NCI-H2171 treated with DMSO at 0.1 percent for 48 hours (cell line): ENCODE measurements around the gene KMT2A.
A peak's percentile ranks its signal among the peaks of the same experiment; 100 is the strongest.
"Not testable (repeated sequence)": the region's sequence is repeated elsewhere in the genome, so short reads cannot be mapped to it uniquely, and the experiment has no call there.

Experiments used
- DNase-seq: peaks from one replicate; lab custom pipeline; 2025; lab: John Stamatoyannopoulos, UW

The KMT2A gene

DNA sequence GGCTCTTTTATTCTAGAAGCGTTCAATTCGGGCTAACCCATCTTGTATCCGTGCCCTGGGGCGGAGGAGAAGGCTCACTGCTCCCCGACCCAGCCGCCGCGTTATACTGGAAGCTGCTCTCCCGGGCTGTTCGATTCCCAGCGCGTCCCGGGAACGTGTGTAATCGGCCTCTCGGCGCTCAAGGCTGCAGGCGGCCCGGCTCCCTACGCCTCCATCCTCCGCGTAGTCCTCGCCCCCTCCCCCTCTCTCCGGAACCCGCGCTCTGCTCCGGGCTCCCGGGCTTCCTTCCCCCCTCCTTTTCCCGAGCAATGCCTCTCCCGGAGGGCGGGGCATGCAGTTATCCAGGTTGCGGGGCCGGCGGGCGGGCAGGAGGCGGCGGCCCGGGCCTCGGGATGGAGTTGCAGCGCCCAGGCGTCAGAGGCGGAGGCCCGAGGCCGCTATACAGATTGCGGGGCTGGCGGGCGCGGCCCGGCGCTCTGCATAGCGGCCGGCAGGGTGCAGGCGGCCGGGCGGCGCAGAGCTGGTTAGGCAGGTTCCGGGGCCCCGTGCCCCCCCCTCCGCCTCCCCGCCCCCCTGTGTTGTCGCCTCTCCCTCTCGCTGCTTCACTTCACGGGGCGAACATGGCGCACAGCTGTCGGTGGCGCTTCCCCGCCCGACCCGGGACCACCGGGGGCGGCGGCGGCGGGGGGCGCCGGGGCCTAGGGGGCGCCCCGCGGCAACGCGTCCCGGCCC is at the start of gene KMT2A:
Gene KMT2A (plus strand): TSS at position 600 of the 732 bp plus-strand sequence. CDS start 21 bp downstream, at position 621.
- DNase-seq = peak; percentile 89

DNA sequence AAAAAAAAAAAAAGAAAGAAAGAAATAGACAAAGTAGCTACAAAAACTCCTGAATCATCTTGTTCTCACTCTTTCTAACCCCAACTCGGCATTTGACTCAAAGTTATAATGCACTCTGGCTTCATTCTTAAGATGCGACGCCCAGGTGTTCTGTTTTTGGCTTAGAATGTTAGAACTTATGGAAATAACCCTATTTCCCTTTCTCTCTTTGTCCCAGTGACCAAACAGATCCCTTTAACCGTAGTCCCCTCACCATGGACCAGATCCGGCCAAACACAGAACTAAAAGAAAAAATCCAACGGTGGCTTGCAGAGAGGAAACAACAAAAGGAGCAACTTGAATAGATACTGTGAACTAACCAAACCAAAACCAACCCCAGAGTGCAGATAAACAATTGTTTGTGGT is 40.2 kb upstream of the KMT2A start:
- no peak for DNase-seq

DNA sequence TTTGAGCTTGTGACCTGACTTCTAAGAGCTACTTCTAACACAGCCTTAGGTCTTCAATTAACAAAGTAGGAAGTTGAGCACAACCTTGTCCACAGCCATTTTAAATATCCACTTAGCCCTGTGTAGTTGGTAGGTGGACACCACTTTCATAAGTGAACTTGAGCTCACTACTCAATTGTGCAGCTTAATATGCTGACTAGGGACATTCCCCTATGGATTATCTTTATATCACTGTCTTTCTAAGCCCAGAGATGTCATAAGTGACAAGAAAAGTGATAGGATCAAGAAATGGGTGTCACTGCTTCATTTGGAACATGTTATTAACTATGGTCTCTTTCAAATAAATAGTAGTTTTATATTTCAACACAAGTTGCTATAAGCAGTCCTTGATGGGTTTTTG is 38.8 kb upstream of the KMT2A start:
- no peak for DNase-seq

DNA sequence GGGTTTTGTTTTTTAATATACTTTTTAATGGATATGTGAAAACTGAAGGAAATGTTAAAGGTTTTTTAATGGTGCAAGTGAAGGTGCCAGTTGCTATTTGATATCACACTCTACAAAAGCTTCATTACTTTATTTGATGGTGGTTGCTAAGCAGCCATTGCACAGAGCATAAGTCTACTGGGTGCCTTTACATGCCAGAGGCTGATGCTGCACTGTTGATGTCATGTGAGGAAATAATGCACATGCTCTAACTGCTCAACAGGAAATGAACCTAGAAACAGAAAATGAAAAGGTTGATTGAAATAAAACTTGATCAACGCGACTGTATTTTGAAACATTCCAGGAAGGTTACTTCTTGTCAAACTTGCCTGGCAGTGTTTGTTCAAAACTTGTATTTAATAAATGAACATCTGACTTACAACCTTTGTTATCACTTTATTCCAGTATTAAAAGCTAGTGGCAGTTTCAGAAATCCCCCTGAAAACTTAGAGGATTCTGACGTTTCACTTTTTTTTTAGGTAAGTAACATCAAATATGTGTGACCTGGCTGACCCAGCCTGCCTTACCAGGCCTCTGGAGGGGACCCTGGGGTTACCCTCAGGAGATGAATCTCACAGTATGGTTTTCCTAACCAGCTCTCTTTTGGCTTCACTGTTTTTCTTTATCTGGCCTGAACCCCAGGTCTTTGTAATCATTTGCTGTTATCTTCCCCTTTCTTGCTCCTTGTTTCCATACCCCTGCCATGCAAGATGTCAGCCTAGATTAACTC is 37.3 kb upstream of the KMT2A start:
- DNase-seq = no peak

DNA sequence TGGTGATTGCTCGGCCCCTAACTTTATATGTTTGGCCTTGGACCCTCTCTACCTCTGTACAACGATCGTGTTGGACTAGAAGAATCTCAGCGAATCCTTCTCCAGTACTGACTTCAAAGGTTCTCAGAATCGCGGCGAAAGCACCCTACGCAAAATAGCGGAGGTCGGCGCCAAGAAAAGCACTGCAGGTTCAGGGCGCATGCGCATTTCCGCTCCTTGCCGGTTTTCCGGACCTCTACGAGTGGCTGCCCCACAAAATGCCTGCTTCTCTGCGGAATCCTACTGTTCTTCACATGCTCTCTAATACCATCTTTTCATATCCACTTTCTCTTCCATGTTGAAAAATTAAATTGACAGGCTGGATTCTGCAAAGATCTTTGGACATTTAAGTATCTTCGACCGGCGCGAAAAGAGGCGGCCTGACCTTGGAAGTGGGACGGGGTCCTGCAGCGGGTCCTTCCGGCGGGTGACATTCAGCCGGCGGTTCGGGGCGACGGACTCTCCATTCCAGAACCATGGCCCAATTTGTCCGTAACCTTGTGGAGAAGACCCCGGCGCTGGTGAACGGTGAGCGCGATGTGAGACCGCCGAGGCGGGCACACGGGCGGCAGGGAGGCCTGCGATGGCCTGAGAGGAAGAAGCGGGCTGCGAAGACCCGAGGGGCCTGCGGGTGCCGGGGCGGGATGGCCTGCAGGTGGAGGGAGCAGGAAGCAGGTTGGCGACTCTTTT is 35.0 kb upstream of the KMT2A start, which contains the start of gene ATP5MG:
Gene ATP5MG (plus strand): TSS at position 456 of the 729 bp plus-strand sequence. CDS start 60 bp downstream, at position 516.
- peak; percentile 86 for DNase-seq

DNA sequence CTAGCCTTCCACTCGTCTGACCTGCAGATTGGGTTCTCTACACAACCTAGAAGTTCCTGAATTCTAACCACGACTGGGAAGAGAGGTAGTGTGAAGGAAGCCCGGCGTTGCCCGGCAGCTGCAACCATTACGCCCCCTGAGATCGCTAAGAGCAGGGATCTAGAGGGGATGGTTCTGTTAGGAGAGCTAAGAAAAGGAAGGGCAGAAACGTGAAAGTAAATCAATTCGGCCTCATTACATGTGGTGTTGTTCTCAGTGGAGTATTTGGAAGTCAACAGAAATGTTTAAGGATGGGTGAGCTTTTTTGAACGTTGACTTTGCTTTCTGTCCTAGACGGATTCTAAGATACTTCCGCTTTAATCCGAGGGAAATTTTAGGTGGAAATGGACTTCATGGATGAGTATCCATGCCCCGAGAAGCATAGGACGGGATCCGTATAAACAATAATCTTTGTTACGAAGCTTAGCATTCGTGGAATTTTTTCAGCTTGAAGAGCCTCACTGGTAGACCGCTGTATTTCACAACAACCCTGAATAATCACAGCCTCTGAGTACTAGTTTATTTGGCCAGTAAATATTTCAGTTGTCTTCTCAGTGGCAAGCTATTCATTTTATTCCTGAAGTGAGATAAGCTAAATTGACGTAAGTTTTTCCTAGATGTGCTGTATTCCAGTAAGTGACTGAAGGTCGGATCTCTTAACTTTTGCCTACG is 34.3 kb upstream of the KMT2A start:
- DNase-seq = no peak

DNA sequence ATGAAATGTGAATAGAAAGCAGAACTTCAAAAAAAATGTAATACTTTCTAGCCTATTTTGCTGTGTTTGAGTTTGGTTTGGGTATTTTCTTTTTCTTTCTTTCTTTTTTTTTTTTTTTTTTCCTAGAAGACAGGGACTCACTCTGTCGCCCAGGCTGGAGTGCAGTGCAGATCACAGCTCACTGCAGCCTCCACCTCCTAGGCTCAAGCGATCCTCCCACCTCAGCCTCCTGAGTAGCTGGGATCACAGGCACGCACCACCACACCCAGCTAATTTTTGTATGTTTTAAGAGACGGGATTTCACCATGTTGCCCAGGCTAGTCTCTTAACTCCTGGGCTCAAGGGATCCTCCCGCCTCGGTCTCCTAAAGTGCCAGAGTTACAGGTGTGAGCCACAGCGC is 33.7 kb upstream of the KMT2A start:
- DNase-seq = not testable (repeated sequence)

DNA sequence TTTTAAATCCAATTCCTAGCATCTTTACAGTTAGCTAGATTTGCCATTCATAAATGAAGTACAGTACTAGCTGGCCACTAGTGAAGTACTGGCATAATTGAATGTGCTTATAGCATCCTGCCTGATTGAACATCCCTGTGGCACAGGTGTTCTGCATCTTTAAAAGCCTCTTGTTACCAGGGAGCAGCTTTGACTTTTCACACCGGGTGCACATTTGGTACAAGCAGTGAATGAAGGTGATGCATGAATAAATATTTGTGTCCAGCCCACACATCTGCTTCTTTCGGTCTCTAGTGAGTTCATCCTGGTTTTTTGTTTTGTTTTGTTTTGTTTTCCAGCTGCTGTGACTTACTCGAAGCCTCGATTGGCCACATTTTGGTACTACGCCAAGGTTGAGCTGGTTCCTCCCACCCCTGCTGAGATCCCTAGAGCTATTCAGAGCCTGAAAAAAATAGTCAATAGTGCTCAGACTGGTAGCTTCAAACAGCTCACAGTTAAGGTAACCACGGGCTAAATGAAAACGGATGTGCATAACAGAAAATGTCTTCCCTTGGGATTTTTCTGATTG is 29.6 kb upstream of the KMT2A start:
- DNase-seq = peak; percentile 99

DNA sequence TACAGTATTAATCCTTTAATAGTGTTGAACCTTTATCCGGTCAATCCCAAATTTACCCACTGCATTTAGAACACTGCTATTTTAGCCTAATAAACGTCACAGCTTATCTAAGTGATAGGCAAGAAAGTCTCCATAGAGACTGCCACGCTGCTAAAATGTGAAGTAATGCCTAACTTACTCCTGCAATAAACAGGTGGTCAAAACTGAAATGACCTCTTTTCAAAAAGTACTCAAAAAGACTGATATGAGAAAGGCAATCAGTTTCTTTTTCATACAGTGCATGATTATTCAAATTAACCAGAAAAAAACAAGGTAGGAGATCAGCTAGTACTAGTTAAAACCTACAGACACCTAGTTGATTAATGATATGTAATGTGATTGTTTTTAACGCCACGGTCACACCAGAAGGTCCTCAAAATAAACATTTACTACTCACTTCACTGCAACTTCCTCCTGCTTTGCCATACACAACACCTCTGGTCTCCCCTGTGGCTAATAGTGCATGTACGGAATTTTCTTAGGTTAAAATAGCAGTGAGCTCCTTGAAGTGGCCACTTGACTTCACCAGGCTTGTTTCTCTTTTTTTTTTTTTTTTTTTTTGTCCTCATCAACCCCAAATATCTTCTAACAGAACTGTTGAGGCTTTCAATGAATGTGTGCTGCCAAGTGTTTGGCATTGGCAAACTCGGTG is 26.1 kb upstream of the KMT2A start:
- no peak for DNase-seq

DNA sequence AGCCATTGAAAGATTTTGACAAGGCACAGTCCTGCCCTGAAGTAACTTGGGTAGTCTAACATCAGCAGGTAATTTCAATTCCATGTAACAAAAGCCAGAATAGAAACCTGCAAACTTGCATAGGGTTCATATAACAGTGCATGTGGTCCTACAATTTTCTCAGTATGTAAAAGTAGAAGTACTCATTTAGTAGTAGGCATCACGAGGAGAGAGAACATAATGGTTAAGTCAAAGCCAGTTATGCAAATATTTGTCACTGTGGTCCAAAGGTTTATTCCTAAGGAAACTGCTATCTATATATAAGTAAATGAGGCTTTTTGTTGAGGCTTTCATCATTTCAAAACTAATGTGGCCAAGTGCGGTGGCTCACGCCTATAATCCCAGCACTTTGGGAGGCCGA is 24.8 kb upstream of the KMT2A start:
- no peak for DNase-seq

DNA sequence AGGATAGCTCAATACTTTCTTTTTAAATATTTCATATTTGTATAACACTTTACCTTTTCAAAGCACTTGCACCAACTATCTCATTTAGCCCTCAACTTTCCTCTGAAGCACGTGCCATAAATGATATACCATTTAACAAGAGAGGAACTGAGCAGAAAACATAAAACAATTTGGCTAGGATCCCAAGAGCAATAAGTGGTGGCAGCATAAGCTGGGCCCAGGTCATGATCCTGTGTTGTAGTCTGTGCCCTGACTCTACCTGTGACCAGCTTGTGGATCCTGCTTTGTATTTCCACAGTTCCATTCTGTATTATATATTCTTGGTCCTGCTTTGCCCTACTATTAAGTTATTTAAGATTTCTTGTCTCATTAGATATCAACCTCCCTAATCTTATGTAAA is 23.4 kb upstream of the KMT2A start:
- no peak for DNase-seq

DNA sequence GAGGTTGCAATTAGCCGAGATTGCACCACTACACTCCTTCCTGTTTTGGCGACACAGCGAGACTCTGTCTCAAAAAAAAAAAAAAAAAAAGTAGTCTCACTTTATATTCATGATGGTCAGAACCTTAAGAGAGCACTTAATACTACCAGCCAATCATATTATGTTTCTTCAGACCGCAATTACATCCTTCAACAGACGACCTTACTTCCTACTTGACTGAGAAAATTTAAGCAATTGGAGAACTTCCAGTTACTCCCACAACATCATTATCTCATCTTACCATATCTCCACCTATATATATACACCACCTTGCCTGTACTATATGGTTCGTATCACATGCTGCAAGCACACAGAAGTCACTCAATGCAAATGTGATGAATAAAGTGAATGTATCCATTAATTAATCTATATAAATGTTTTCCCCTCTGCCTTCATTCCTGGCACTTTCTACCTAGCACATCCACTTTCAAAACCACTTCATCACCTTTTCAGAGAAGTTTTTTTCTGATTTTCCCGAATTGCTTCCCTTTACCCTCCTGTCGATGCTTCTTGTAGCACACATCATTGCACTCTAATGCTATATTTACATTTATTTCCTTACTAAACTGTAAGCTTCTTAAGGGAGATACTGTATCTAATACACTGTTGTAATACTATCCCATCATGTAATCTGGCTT is 21.1 kb upstream of the KMT2A start:
- no peak for DNase-seq

DNA sequence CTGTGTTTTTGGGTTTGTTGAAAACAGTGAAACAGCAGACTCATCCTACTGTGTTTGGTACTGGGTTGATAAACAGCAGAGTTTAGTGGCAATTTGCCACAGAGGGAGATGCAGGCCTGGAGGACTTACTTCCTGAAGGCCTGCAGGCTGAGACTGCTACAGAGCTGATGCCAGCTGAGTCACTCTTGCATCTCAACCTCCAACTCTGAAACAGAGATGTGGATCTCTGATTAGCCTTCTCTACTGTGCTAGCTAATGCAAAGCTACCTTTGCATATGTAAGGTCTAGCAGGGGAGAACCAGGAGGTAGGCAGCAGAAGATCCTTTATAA is 20.6 kb upstream of the KMT2A start:
- DNase-seq = no peak

DNA sequence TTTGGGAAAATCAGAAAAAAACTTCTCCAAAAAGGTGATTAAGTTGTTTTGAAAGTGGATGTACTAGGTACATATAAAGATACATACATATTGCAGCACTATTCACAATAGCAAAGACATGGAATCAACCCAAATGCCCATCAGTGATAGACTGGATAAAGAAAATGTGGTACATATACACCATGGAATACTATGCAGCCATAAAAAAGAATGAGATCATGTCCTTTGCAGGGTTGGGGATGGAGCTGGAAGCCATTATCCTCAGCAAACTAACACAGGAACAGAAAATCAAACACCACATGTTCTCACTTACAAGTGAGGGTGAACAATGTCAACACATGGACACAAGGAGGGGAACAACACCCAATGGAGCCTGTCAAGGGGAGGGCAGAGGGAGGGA is 19.4 kb upstream of the KMT2A start:
- DNase-seq = not testable (repeated sequence)

DNA sequence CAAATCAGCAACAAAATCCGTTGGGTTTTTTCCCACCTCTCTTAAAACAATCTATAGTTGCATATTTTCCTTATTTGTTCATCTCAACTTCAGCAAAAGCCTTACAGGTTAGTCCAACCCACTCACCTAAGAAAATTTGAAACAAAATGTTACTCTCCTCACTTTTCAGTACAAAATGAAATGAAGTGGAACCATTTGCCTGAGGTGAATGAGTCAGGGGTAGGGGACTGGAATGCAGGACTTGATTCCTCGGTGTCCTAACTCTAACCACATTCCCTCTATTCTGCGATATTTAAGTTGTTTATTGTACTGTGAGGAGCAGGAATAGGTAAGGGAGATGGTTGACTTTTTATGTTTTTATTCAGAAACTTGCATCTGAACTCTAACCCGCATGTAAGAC is 18.5 kb upstream of the KMT2A start:
- no peak for DNase-seq

DNA sequence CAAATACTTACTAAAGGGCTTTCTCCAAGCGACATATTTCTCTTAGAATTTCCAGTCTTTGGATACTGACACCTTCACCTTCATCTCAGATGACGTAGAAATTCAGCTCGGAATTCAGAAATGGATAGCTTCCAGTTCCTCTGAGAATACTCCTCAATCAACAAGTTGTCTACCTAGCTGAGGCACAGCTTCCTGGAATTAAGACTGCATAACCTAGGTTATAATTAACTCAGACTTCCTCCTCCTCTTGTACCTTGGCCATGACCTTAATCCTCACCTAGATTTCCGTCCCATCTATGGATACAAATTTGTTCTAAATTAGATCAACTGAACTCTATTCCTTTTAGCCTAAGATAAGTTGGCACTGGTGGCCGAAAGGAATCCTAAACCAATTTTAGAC is 17.5 kb upstream of the KMT2A start:
- no peak for DNase-seq

DNA sequence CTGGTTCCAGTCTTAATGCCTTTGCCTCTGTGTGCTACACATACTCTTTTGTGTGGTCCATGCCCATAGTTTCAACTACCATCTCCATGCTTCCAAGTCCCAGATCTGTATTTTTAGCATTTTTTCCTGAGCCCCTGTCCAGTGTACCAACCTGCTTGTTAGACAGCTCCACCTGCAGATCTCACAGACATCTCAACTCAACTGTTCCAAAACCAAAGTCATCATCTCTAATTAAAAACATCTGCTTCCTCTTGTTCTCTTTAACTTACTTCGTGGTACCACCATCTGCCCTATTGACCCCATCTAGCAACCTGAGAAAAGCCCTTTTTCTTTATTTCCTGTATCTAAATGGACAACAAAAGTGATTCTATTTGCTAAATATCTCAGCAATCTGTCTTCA is 8.6 kb upstream of the KMT2A start:
- no peak for DNase-seq

DNA sequence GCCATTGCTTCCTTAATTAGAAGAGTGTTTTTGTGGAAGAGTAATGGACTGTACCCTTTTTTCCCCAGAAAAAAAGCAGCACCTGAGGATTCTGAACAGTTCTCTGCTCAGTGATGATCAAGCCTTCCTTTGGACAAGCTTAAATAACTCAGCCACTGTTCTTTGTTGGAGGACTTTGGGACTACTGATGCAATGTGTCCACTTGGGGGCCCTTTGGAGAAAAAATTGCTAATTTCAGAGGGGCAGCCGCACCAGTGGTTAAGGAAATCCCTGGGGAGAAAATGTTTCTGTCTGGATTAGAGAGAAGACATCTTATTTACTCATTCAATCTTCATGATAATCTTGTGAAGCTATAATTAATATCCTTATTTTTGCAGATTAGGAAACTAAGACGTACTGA is 5.3 kb upstream of the KMT2A start:
- no peak for DNase-seq

DNA sequence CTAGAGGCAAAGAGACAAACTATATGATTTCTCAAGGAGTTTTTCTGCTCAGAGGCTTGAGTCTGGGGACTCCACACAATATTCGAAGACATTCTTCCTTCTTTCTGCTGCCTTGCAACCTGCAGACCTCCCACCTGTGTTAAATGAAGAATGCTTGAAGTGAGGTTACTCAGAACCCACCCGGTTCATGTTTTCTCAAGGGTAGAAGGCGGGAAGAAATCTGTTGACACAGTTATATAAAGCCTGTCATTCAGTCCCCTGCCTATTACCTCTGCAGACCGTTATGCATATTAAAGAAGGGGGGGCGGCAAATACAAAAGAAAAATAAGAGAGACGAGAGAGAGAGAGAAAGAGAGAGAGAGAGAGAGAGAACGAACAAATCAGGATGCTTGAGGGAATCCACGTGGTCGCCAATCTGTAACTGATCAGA is 2.2 kb upstream of the KMT2A start:
- peak; percentile 73 for DNase-seq

DNA sequence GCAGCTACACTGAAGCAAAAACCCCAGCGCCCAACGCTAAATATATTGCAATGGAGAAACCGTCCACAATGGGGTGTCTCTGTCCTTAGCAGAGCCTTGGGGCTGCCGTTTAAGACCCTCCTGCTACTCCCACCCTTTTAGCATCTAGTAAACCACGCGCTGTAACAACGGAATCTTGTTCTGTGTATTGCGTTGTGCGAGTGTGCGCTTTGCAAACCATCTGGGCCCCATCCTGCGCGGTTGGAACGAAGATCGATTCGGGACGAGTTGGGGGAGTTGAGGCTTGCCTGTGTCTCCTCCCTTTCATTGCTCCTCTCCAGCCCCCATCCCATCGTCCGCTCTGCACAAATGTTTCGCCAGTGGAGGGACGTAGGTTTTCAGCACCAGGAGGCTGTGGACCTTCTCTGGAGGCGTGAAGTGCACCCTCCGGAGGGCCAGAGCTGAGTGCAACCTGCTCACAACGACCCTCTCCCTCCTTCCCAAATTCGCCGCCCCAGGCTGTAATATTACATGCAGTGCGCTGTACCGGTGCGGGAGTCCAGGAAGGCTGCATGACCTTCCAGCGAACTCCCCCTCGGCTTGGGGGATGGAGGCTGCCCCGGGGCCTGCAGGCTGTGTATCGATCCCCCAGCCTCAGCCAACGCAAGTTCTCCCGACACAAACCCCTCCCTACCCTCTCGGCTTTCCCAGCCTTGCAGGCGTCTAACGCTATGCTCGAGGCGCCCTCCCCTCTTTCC is 1.6 kb upstream of the KMT2A start:
- DNase-seq = peak; percentile 73
